GM12801 (cell line): ENCODE results near the gene SMIM41.

Source experiments
- CTCF ChIP-seq: IDR thresholded peaks from one replicate; pipeline ENCODE4 v1.5.1; 2011; ENCODE audit warnings: control low read depth; ENCODE audit not compliant: insufficient read length; ENCODE audit errors: extremely low read depth

SMIM41 gene

GRCh38 chr12:52155048-52155868 is 75.8 kb downstream of the SMIM41 start:
- no peak for TF ChIP-seq CTCF

DNA sequence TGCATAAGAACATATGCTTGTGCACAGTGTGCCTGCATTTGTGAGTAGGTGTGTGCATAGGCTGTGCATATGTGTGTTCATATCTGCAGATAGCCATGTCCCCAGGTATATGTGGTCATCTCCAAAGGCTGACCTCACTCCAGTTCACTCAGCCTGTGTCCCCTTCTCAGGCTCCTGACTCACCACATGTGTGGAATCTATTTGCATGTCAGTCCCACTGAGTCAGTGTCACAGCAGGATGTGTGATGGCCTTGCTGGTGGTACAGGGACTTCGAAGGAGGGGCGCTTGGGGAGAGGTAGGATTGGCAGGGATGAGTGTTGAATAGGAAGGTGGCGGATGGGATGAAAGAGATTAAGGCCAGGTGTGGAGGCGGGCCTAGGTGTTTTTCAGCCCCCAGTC is 76.8 kb downstream of the SMIM41 start:
- no peak for TF ChIP-seq CTCF

DNA sequence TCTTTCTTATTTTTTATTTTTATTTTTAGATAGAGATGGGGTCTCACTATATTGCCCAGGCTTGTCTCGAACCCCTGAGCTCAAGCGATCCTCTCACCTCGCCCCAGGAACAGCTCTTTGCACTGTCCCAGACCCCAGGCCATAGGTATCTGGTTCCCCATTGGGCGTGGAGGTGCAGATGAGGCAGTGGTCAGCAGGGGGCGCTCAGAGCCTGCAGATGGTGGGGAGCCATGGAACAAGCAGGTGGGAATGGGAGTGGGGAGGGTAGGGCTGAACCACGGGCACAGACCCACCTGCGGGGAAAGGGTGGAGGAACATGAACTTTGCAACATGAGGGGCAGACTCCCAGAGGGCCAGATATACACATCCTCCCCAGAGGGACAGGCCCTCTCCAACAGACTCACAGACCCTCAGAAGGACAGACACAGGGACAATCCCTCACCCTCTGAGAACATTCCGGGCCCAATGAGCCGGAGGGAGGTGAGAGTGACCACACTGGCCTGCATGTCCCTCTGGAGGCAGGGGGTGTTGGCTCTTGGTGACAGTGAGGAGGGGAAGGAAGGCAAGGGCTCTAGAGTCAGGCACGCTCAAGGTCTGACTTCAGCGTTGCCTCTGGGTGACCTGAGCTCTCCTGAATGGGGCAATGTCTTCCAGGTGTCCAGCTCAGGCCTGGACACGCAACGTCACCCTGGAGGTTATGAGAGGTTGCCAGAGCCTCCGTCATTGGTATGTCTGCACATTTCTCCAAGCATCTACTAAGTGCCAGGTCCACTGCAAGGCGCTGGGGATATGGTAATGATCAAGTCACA is 77.5 kb downstream of the SMIM41 start:
- TF ChIP-seq CTCF = no peak

GRCh38 chr12:52157566-52158150 is 78.2 kb downstream of the SMIM41 start:
- no peak for TF ChIP-seq CTCF
